ENCODE data around the gene SELENOI. TPM values are rescaled to one million over a fixed set of nuclear protein-coding genes. Genes with fewer than 3 reads are reported as not detected.
A peak's percentile ranks its signal among the peaks of the same experiment; 100 is the strongest.
"Not testable (repeated sequence)": the region's sequence is repeated elsewhere in the genome, so short reads cannot be mapped to it uniquely, and the experiment has no call there.

SELENOI gene
- total and polyA plus RNA-seq, 11 donors, result 1.9 to 14.9 (median 10.2) TPM

- H3K4me1 ChIP-seq, result peaks cover 0 to 19% (median 5%) of the 10 kb centered on the region in 12 donors
- no peak overlapping the region for H3K4me3 ChIP-seq
- WGBS, 4 donors, result 72 to 76% (median 75%) methylated on average over 6 of the region's 6 CpGs
- ATAC-seq (peak in 2 of 4 donors; percentile 26 to 31), DNase-seq (peak in 1 of 5 donors; percentile 63)
- intact Hi-C loops (cut with DNase I), result no loop called here
- H3K9me3 ChIP-seq, result no peaks in the 10 kb centered on the region
- H3K27ac ChIP-seq, result no peak overlapping the region
- no peaks in the 10 kb centered on the region for H3K36me3 ChIP-seq
- TF ChIP-seq POLR2A (IDR thresholded peaks at IDR 0.05), result no peak
- no peak for TF ChIP-seq CTCF (IDR thresholded peaks at IDR 0.05)
- no peaks in the 10 kb centered on the region for H3K27me3 ChIP-seq
These were observed 43.1 kb upstream of the SELENOI start for GRCh38 chr2:26302846-26303245.

- intact Hi-C loops (cut with DNase I); H3K9me3 ChIP-seq; H3K4me1 ChIP-seq; DNase-seq; H3K4me3 ChIP-seq; H3K27me3 ChIP-seq; ATAC-seq; H3K27ac ChIP-seq; H3K36me3 ChIP-seq: not testable (repeated sequence)
- 74 to 86% (median 80%) methylated on average over 7 of the region's 7 CpGs for WGBS, 4 donors
These were observed 40.8 kb upstream of the SELENOI start for GRCh38 chr2:26305094-26305493.

GRCh38 chr2:26305540-26305939 is 40.4 kb upstream of the SELENOI start:
- intact Hi-C loops (cut with DNase I), result no loop called here
- TF ChIP-seq POLR2A (IDR thresholded peaks at IDR 0.05) (no peak), CTCF (IDR thresholded peaks at IDR 0.05) (no peak)
- Histone ChIP-seq H3K36me3 (no peaks in the 10 kb centered on the region), H3K4me1 (peaks cover 0 to 4% (median under 1%) of the 10 kb centered on the region in 12 donors), H3K27ac (no peak overlapping the region), H3K9me3 (no peaks in the 10 kb centered on the region), H3K27me3 (no peaks in the 10 kb centered on the region), H3K4me3 (no peak overlapping the region)
- WGBS, 4 donors, result 83 to 90% (median 86%) methylated on average over 6 of the region's 6 CpGs
- DNase-seq, result no peak
- ATAC-seq, result no peak

- Histone ChIP-seq H3K9me3 (no peaks in the 10 kb centered on the region), H3K27ac (no peak overlapping the region), H3K4me3 (no peak overlapping the region), H3K27me3 (no peaks in the 10 kb centered on the region), H3K36me3 (no peaks in the 10 kb centered on the region), H3K4me1 (no peaks in the 10 kb centered on the region)
- DNase-seq (no peak), ATAC-seq (no peak)
- intact Hi-C loops (cut with DNase I), result no loop called here
- WGBS, 4 donors, result 83 to 84% (median 84%) methylated on average over 10 of the region's 10 CpGs
- TF ChIP-seq CTCF (IDR thresholded peaks at IDR 0.05), result no peak
- no peak for TF ChIP-seq POLR2A (IDR thresholded peaks at IDR 0.05)
These were observed 36.0 kb upstream of the SELENOI start for GRCh38 chr2:26309921-26310320.

GRCh38 chr2:26312471-26312870 is 33.5 kb upstream of the SELENOI start:
- intact Hi-C loops (cut with DNase I), result no loop called here
- Histone ChIP-seq H3K4me3 (no peak overlapping the region), H3K27me3 (no peaks in the 10 kb centered on the region), H3K27ac (no peak overlapping the region), H3K4me1 (no peaks in the 10 kb centered on the region), H3K9me3 (no peaks in the 10 kb centered on the region), H3K36me3 (no peaks in the 10 kb centered on the region)
- 81 to 95% (median 84%) methylated on average over 8 to 9 of the region's 9 CpGs for WGBS, 4 donors
- DNase-seq, result no peak
- TF ChIP-seq POLR2A (IDR thresholded peaks at IDR 0.05) (no peak), CTCF (IDR thresholded peaks at IDR 0.05) (no peak)
- ATAC-seq, result no peak
